Stomach (tissue), 9 donors: ENCODE results near the gene CEACAM4. TPM values are rescaled to one million over a fixed set of nuclear protein-coding genes. Genes with fewer than 3 reads are reported as not detected.
A peak's percentile ranks its signal among the peaks of the same experiment; 100 is the strongest.

ENCODE experiments used
- DNase-seq, 2 donors: peaks; one replicate each; pipeline versions ENCODE4 v3.0.0 to v3.0.0-alpha.2; 2013 to 2019
- H3K27ac ChIP-seq, 5 donors: fragments of 200-600 bp in 4 of 5; sonication (generic) in 4 of 5; one replicate each; pipeline ENCODE4 v1.5.1; 2013 to 2019; ENCODE audit warnings: mild to moderate bottlenecking in 1 of 5, moderate library complexity in 1 of 5
- H3K27me3 ChIP-seq, 3 donors: fragments of 200-600 bp; sonication (generic); one replicate each; pipeline ENCODE4 v1.5.1; 2017 to 2019; ENCODE audit warnings: mixed run types in 1 of 3
- H3K36me3 ChIP-seq, 4 donors: fragments of 200-600 bp; sonication (generic); 1 replicate in 3 of 4; 2 replicates in 1 of 4; pipeline ENCODE4 v1.5.1; 2016 to 2019
- H3K4me1 ChIP-seq, 4 donors: fragments of 200-600 bp; sonication (generic); one replicate each; pipeline ENCODE4 v1.5.1; 2016 to 2019
- H3K4me3 ChIP-seq, 4 donors: fragments of 200-600 bp; sonication (generic) in 3 of 4; one replicate each; pipeline ENCODE4 v1.5.1; 2016 to 2019; ENCODE audit warnings: mild to moderate bottlenecking in 1 of 4
- H3K9me3 ChIP-seq, 4 donors: fragments of 200-600 bp; sonication (generic); one replicate each; pipeline ENCODE4 v1.5.1; 2016 to 2019
- CTCF ChIP-seq, 7 experiments: fragments of 450-650 bp in 4 of 7; fragments of 200-600 bp in 3 of 7; sonication (generic) in 3 of 7; IDR thresholded peaks; one replicate each; pipeline ENCODE4 v1.5.1; 2016 to 2019; ENCODE audit warnings: antibody characterized with exemption in 7 of 7, control low read depth in 2 of 7, mild to moderate bottlenecking in 1 of 7
- EP300 ChIP-seq: sonication (generic); formaldehyde crosslinking; IDR thresholded peaks from one replicate; pipeline ENCODE4 v1.6.1; 2017; ENCODE audit warnings: antibody characterized with exemption
- POLR2A ChIP-seq, 4 donors: fragments of 450-650 bp; IDR thresholded peaks; one replicate each; pipeline ENCODE4 v1.6.1; 2016; ENCODE audit warnings: antibody characterized with exemption in 4 of 4, control low read depth in 2 of 4, mild to moderate bottlenecking in 1 of 4, moderate library complexity in 1 of 4
- POLR2AphosphoS5 ChIP-seq, 3 donors: sonication (generic); formaldehyde crosslinking; IDR thresholded peaks; one replicate each; pipeline ENCODE4 v1.6.1; 2016; ENCODE audit warnings: antibody characterized with exemption in 3 of 3
- WGBS, 5 donors: extraction: QIAGEN DNeasy Blood & Tissue Kit in 3 of 5; methylation state at CpG; one replicate each; pipeline versions ENCODE4 v1.1.5 to v1.1.7; 2013 to 2018; 5-methylcytosine and 5-hydroxymethylcytosine counted together
- intact Hi-C: fragments of 100-400 bp; cut with DNase I; formaldehyde crosslinking; loops from one replicate; pipeline ENCODE4 v1.15.1; 2023; ENCODE audit warnings: low total_unique reads
- polyA plus RNA-seq, 3 donors: library from polyadenylated mRNA; stranded (reverse); fragments of 200-250 nt; gene quantifications; one replicate each; pipeline ENCODE4 v1.2.3, GENCODE V29; 2013
- total RNA-seq, 5 donors: library from RNA; depleted of rRNA; stranded (reverse); fragments of >200 nt; gene quantifications; one replicate each; pipeline versions ENCODE4 v1.1.0 to v1.2.3, GENCODE V29; 2014 to 2016
- donor health status: healthy with polysubstance abuse.
- donor health status: Bipolar disorder and iron deficiency.
- donor health status: healthy.

CEACAM4 gene
- total and polyA plus RNA-seq, 8 donors: 0.63 to 8.3 (median 1.4) TPM; not detected in 4

- intact Hi-C loops: no loop called here
- no peak for DNase-seq
- Histone ChIP-seq H3K36me3 (no peaks in the 10 kb centered on the region), H3K9me3 (peaks cover 0 to 13% (median 11%) of the 10 kb centered on the region in 4 donors), H3K4me1 (no peaks in the 10 kb centered on the region), H3K27me3 (peaks cover 0 to 52% (median 19%) of the 10 kb centered on the region in 3 donors), H3K4me3 (peak overlapping the region in 2 of 4 donors; percentile 26 to 34), H3K27ac (peak overlapping the region in 2 of 5 donors; percentile 56 to 64)
- no peak for TF ChIP-seq CTCF (IDR thresholded peaks at IDR 0.05)
- no peak for TF ChIP-seq POLR2AphosphoS5 (IDR thresholded peaks at IDR 0.05)
- TF ChIP-seq POLR2A (IDR thresholded peaks at IDR 0.05): no peak
- TF ChIP-seq EP300: no peak
- 37 to 53% (median 44%) methylated on average over 3 of the region's 3 CpGs for WGBS, 5 donors
Observed at GRCh38 chr19:41626278-41626677, 596 bp downstream of the CEACAM4 start.

GRCh38 chr19:41624937-41625336 lies 1.9 kb downstream of the CEACAM4 start:
- intact Hi-C loops: no loop called here
- H3K4me3 ChIP-seq: peak overlapping the region in 1 of 4 donors; percentile 34
- 41 to 65% (median 57%) methylated on average over 1 to 4 of the region's 4 CpGs for WGBS, 5 donors
- peak overlapping the region in 1 of 5 donors; percentile 5 for H3K27ac ChIP-seq
- H3K9me3 ChIP-seq: peaks cover 0 to 2% (median under 1%) of the 10 kb centered on the region in 4 donors
- DNase-seq: no peak
- no peaks in the 10 kb centered on the region for H3K36me3 ChIP-seq
- no peaks in the 10 kb centered on the region for H3K4me1 ChIP-seq
- H3K27me3 ChIP-seq: peaks cover 0 to 62% (median 19%) of the 10 kb centered on the region in 3 donors
- TF ChIP-seq POLR2A (IDR thresholded peaks at IDR 0.05) (no peak), CTCF (IDR thresholded peaks at IDR 0.05) (no peak), EP300 (no peak), POLR2AphosphoS5 (IDR thresholded peaks at IDR 0.05) (no peak)

GRCh38 chr19:41624515-41624914 lies 2.4 kb downstream of the CEACAM4 start:
- TF ChIP-seq POLR2A (IDR thresholded peaks at IDR 0.05) (no peak), EP300 (no peak), CTCF (IDR thresholded peaks at IDR 0.05) (no peak), POLR2AphosphoS5 (IDR thresholded peaks at IDR 0.05) (no peak)
- H3K9me3 ChIP-seq: no peaks in the 10 kb centered on the region
- 62 to 72% (median 68%) methylated on average over 7 of the region's 7 CpGs for WGBS, 5 donors
- no peaks in the 10 kb centered on the region for H3K36me3 ChIP-seq
- no peak for DNase-seq
- no peaks in the 10 kb centered on the region for H3K4me1 ChIP-seq
- intact Hi-C loops: no loop called here
- H3K27ac ChIP-seq: peak overlapping the region in 2 of 5 donors; percentile 5 to 20
- peaks cover 0 to 65% (median 19%) of the 10 kb centered on the region in 3 donors for H3K27me3 ChIP-seq
- H3K4me3 ChIP-seq: peak overlapping the region in 1 of 4 donors; percentile 34

- TF ChIP-seq CTCF (IDR thresholded peaks at IDR 0.05): no peak
- TF ChIP-seq POLR2A (IDR thresholded peaks at IDR 0.05): no peak
- no peak for TF ChIP-seq EP300
- no peak for TF ChIP-seq POLR2AphosphoS5 (IDR thresholded peaks at IDR 0.05)
- H3K36me3 ChIP-seq: no peaks in the 10 kb centered on the region
- H3K4me1 ChIP-seq: no peaks in the 10 kb centered on the region
- intact Hi-C loops: no loop called here
- peaks cover 0 to 71% (median 18%) of the 10 kb centered on the region in 3 donors for H3K27me3 ChIP-seq
- H3K4me3 ChIP-seq: peak overlapping the region in 1 of 4 donors; percentile 34
- DNase-seq: no peak
- 42 to 67% (median 64%) methylated on average over 4 of the region's 4 CpGs for WGBS, 5 donors
- no peaks in the 10 kb centered on the region for H3K9me3 ChIP-seq
- peak overlapping the region in 2 of 5 donors; percentile 19 to 38 for H3K27ac ChIP-seq
Observed at GRCh38 chr19:41623360-41623759, 3.5 kb downstream of the CEACAM4 start.
